K562 (cell line): Measurements from ENCODE around the gene C2orf42. TPM values are rescaled to one million over a fixed set of nuclear protein-coding genes. Genes with fewer than 3 reads are reported as not detected.

Experiments used
- BRD9 ChIP-seq: fragments of 450-650 bp; IDR thresholded peaks from 2 replicates; pipeline ENCODE4 v1.6.1; 2018; ENCODE audit warnings: low read depth; ENCODE audit not compliant: partially characterized antibody
- GTF3C2 ChIP-seq: IDR thresholded peaks from 3 replicates; pipeline ENCODE4 v1.6.1; 2011; ENCODE audit warnings: borderline replicate concordance, mild to moderate bottlenecking, moderate library complexity; ENCODE audit not compliant: insufficient read length; ENCODE audit errors: extremely low read depth
- HDGF ChIP-seq: fragments of 450-650 bp; IDR thresholded peaks from 2 replicates; pipeline ENCODE4 v1.6.1; 2016
- NFE2L1 ChIP-seq: fragments of 450-650 bp; IDR thresholded peaks from 2 replicates; pipeline ENCODE4 v1.6.1; 2016; ENCODE audit warnings: missing genetic modification characterization, low read depth, mild to moderate bottlenecking, missing compliant biosample characterization, moderate library complexity, borderline replicate concordance
- SAFB2 ChIP-seq: fragments of 200-400 bp; formaldehyde crosslinking; IDR thresholded peaks from 2 replicates; pipeline ENCODE4 v1.6.1; 2018; ENCODE audit warnings: borderline replicate concordance, low read length, low read depth, moderate library complexity; ENCODE audit not compliant: severe bottlenecking
- SETDB1 ChIP-seq: IDR thresholded peaks from one replicate; pipeline ENCODE4 v1.6.1; 2012; ENCODE audit warnings: low read length, control low read depth, inconsistent platforms
- ZBTB40 ChIP-seq, 2 experiments: fragments of 450-650 bp in 1 of 2; sonication (generic) in 1 of 2; formaldehyde crosslinking in 1 of 2; IDR thresholded peaks; 2 replicates each; pipeline versions ENCODE4 v1.7.1 to v1.9.0; 2016 to 2022; ENCODE audit warnings: inconsistent platforms in 1 of 2, mild to moderate bottlenecking in 1 of 2, missing genetic modification reagents in 1 of 2
- ZC3H8 ChIP-seq: fragments of 450-650 bp; IDR thresholded peaks from 2 replicates; pipeline ENCODE4 v1.6.1; 2017
- ZNF143 ChIP-seq: sonication (generic); formaldehyde crosslinking; IDR thresholded peaks from 2 replicates; pipeline ENCODE4 v1.9.0; 2022; ENCODE audit warnings: mild to moderate bottlenecking, missing genetic modification reagents
- ZNF165 ChIP-seq: fragments of 250-450 bp; sonication (Bioruptor Pico); IDR thresholded peaks from 2 replicates; pipeline ENCODE4 v1.4.0; 2020; ENCODE audit warnings: borderline replicate concordance
- ZNF699 ChIP-seq: fragments of 250-450 bp; sonication (Bioruptor Pico); IDR thresholded peaks from 2 replicates; pipeline ENCODE4 v1.8.0; 2021; ENCODE audit warnings: mild to moderate bottlenecking, moderate library complexity; ENCODE audit not compliant: insufficient replicate concordance
- ZNF75A ChIP-seq: fragments of 450-650 bp; formaldehyde crosslinking; IDR thresholded peaks from 2 replicates; pipeline ENCODE4 v1.4.0; 2020; ENCODE audit warnings: mild to moderate bottlenecking
- polyA plus RNA-seq, 8 experiments: library from polyadenylated mRNA; depleted of rRNA in 4 of 8; stranded (reverse) in 5 of 8; unstranded in 3 of 8; fragments of >200 nt; fragmentation: Nextera tagmentation in 2 of 8; fragmentation: Illumina TruSeq in 1 of 8; extraction: Ambion mirVana in 2 of 8; extraction: Trizol in 1 of 8; gene quantifications; 2 replicates each; pipeline versions ENCODE4 v1.2.1 to v1.2.3, GENCODE V29; 2011 to 2014; ENCODE audit warnings: inconsistent platforms in 1 of 8, missing spikeins in 1 of 8
- total RNA-seq, 7 experiments: library from RNA; depleted of rRNA in 6 of 7; stranded (reverse); fragments of >200 nt in 6 of 7; fragmentation: Illumina TruSeq in 2 of 7; extraction: Trizol in 2 of 7; gene quantifications; 2 replicates each; pipeline versions ENCODE4 v1.2.1 to v1.2.3, GENCODE V29; 2011 to 2021; ENCODE audit warnings: low replicate concordance in 1 of 7
- TF ChIP-seq, protein P1 (sequence below): fragments of 250-450 bp; sonication (Bioruptor Pico); IDR thresholded peaks from 2 replicates; pipeline ENCODE4 v1.5.0; 2022; ENCODE audit warnings: mild to moderate bottlenecking

The C2orf42 gene
- total and polyA plus RNA-seq, 9 of the 15 experiments (the other 6 are each of a cell fraction or from before 2014, with no cell fraction given): 4.6 to 10.9 (median 7.5) TPM

DNA sequence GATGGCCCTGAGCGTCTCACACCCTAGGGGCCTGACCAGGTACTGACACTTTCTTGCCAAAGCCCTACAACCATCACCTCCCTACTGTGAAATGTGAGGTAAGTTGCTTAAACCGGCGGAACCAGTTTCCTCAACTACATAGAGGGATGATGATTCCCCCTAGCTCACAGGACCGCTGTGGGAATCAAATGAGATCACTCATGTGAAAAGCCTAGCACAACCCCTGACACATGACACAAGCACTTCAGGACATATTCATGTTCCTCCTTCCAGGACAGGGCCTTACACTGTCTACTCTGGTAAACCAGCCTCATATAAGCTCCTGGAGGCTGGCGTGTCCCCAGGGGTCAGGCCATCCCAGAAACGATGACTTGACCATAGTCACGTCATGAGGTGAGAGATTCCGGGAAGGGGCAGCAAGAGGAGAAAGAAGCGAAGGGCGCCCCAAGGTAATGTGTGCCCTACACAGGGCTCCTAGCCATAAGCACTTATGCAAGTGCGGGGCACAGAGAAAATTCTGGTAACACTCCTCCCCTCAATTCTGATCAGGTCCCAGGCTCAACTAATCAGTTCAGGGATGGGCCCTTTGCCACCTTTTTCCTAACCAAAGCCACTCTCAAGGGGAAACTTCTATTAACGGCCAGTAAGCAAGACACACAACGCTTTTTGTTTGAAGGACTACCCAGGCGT is 49.5 kb downstream of the C2orf42 start (continued):
- no peak for TF ChIP-seq NFE2L1
- TF ChIP-seq ZNF75A (CRISPR knock-in tag): no peak
- TF ChIP-seq ZNF699 (CRISPR knock-in tag): no peak
- TF ChIP-seq, protein P1, sequence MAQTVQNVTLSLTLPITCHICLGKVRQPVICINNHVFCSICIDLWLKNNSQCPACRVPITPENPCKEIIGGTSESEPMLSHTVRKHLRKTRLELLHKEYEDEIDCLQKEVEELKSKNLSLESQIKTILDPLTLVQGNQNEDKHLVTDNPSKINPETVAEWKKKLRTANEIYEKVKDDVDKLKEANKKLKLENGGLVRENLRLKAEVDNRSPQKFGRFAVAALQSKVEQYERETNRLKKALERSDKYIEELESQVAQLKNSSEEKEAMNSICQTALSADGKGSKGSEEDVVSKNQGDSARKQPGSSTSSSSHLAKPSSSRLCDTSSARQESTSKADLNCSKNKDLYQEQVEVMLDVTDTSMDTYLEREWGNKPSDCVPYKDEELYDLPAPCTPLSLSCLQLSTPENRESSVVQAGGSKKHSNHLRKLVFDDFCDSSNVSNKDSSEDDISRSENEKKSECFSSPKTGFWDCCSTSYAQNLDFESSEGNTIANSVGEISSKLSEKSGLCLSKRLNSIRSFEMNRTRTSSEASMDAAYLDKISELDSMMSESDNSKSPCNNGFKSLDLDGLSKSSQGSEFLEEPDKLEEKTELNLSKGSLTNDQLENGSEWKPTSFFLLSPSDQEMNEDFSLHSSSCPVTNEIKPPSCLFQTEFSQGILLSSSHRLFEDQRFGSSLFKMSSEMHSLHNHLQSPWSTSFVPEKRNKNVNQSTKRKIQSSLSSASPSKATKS (CRISPR knock-in tag): no peak
- TF ChIP-seq ZNF143 (CRISPR knock-in tag): no peak
- TF ChIP-seq BRD9: no peak
- no peak for TF ChIP-seq ZBTB40 (IDR thresholded peaks at IDR 0.05)
- no peak for TF ChIP-seq ZBTB40 (CRISPR knock-in tag; IDR thresholded peaks at IDR 0.05)
- TF ChIP-seq ZC3H8: no peak
- no peak for TF ChIP-seq SETDB1
- no peak for TF ChIP-seq ZNF165 (CRISPR knock-in tag)
- no peak for TF ChIP-seq GTF3C2
- TF ChIP-seq SAFB2: no peak
- no peak for TF ChIP-seq HDGF
